Heart right ventricle (tissue), 16 donors: ENCODE measurements around the gene RHOA. TPM values are rescaled to one million over a fixed set of nuclear protein-coding genes. Genes with fewer than 3 reads are reported as not detected.
"Not testable (repeated sequence)": the region's sequence is repeated elsewhere in the genome, so short reads cannot be mapped to it uniquely, and the experiment has no call there.

Source experiments
- ATAC-seq, 8 donors: fragments of 200-7000 bp; cut with Tn5 transposase; one replicate each; pipeline ENCODE4 v1.9.1; 2020; ENCODE audit warnings: mild to moderate bottlenecking in 8 of 8, moderate library complexity in 8 of 8, moderate number of reproducible peaks in 1 of 8
- DNase-seq, 2 donors: peaks; one replicate each; pipeline ENCODE4 v3.0.0-alpha.2; 2020
- H3K27ac ChIP-seq, 10 donors: fragments of 200-600 bp; sonication (generic) in 2 of 10; one replicate each; pipeline versions ENCODE4 v1.5.0 to v1.8.0; 2020 to 2022; ENCODE audit warnings: mild to moderate bottlenecking in 3 of 10
- H3K27me3 ChIP-seq, 7 donors: fragments of 200-600 bp; one replicate each; pipeline ENCODE4 v1.8.0; 2021 to 2022; ENCODE audit warnings: mild to moderate bottlenecking in 2 of 7
- H3K36me3 ChIP-seq, 9 donors: fragments of 200-600 bp; sonication (generic) in 1 of 9; one replicate each; pipeline versions ENCODE4 v1.5.0 to v1.8.0; 2020 to 2022; ENCODE audit warnings: mild to moderate bottlenecking in 2 of 9
- H3K4me1 ChIP-seq, 9 donors: fragments of 200-600 bp; sonication (generic) in 1 of 9; one replicate each; pipeline versions ENCODE4 v1.5.0 to v1.8.0; 2020 to 2022; ENCODE audit warnings: mild to moderate bottlenecking in 4 of 9
- H3K4me3 ChIP-seq, 10 donors: fragments of 200-600 bp; sonication (generic) in 2 of 10; one replicate each; pipeline versions ENCODE4 v1.5.0 to v1.8.0; 2020 to 2022; ENCODE audit warnings: mild to moderate bottlenecking in 7 of 10, moderate library complexity in 2 of 10
- H3K9me3 ChIP-seq, 11 donors: fragments of 200-600 bp in 10 of 11; sonication (generic) in 2 of 11; one replicate each; pipeline versions ENCODE4 v1.5.0 to v1.8.0; 2013 to 2022; ENCODE audit warnings: mild to moderate bottlenecking in 2 of 11, control low read depth in 1 of 11, moderate library complexity in 1 of 11
- WGBS, 2 donors: extraction: QIAGEN DNeasy Blood & Tissue Kit; methylation state at CpG; one replicate each; pipeline ENCODE4 v1.1.7; 2013; ENCODE audit warnings: inconsistent platforms in 1 of 2; 5-methylcytosine and 5-hydroxymethylcytosine counted together
- intact Hi-C, 10 donors: fragments of 100-400 bp; cut with DNase I; formaldehyde crosslinking; loops; one replicate each; pipeline versions ENCODE4 v1.11.1 to v1.14.2; 2022
- polyA plus RNA-seq, 2 donors: library from polyadenylated mRNA; stranded (reverse); fragments of 200-250 nt; gene quantifications; one replicate each; pipeline ENCODE4 v1.2.3, GENCODE V29; 2013
- total RNA-seq, 10 donors: library from RNA; stranded (reverse); fragmentation: NEBNext Ultra II Directional in 3 of 10; extraction: Animal tissue kit (Norgen Biotek cat#: 25700) in 3 of 10; gene quantifications; one replicate each; pipeline versions ENCODE4 v1.2.1 to v1.2.4, GENCODE V29; 2021 to 2023
- TF ChIP-seq, protein P1 (sequence below), 9 donors: fragments of 200-600 bp; sonication (generic) in 2 of 9; IDR thresholded peaks; one replicate each; pipeline versions ENCODE4 v1.5.0 to v1.8.0; 2021 to 2022; ENCODE audit warnings: antibody characterized with exemption in 9 of 9, mild to moderate bottlenecking in 5 of 9, moderate library complexity in 1 of 9
- donor health status: Arrhythmogenic right ventricular cardiomyopathy.
- donor health status: ischemic (EF 13 %, LVEDD 7.1; RV severe dilation, severe dysfunction).
- donor health status: healthy with polysubstance abuse.
- donor health status: DM: no; HTN: yes; CAD: no.
- donor health status: DM: no; HTN: no; CAD: no.
- donor health status: ischemic (EF 25% LVEDD 6.9; RV normal size, moderate dysfunction).
- donor health status: ischemic (EF 25% LVEDD 5.7; RV mildly dilated, moderate dysfunction).
- donor health status: healthy.
- donor health status: DM: yes; HTN: yes; CAD: no.
- donor health status: Ischemic cardiomyopathy.
- donor health status: ischemic (EF 35%, LVEDD 5.7; RV mildly dilated, moderate dysfunction).
- donor health status: nonischemic (EF 11% LVEDD 7.7; RV severe dilation, severe dysfunction).
- donor health status: DM: yes; HTN: yes; CAD: no.
- donor health status: PGD.
- donor health status: ischemic (EF 29% LVEDD 5.4; RV normal size, mild dysfunction).
- donor health status: nonischemic (EF 23%, LVEDD 6.1; RV moderate dilation, normal function).

RHOA gene
- total and polyA plus RNA-seq, 12 donors: 139 to 335 (median 250) TPM

DNA sequence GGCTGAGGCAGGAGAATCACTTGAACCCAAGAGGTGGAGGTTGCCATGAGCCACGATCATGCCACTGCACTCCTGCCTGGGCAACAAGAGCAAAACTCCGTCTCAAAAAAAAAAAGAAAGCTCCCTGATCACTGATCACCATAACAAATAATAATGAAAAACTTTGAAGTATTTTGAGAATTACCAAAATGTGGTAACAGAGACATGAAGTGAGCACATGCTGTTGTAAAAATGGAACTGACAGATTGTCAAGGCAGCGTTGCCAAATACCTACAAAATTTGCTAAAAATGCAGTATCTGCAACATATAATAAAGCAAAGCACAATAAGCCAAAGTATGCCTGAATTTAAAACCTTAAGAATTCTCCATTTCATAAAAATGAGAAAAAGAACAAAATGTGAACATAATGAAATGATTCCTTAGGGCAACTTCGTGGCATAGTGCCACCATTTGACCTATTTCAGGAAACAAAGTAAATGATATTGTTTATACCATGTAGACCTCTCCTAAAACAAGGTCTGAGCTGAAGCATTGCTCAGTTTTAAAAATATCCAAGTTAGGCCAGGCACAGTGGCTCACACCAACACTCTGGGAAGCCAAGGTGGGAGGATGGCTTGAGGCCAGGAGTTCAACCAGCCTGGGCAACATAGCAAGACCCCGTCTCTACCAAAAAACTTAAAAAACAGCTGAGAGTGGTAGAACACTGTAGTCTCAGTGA lies 77.7 kb downstream of the RHOA start:
- no peaks in the 10 kb centered on the region for H3K9me3 ChIP-seq
- ATAC-seq (no peak), DNase-seq (no peak)
- peaks cover 0 to 43% (median 14%) of the 10 kb centered on the region in 9 donors for H3K4me1 ChIP-seq
- H3K36me3 ChIP-seq: peaks cover 0 to 92% (median 33%) of the 10 kb centered on the region in 9 donors
- 86 to 94% methylated on average over 5 of the region's 5 CpGs for WGBS, 2 donors
- H3K27me3 ChIP-seq: no peaks in the 10 kb centered on the region
- H3K4me3 ChIP-seq: no peak overlapping the region
- intact Hi-C loops: no loop called here
- TF ChIP-seq, protein P1, sequence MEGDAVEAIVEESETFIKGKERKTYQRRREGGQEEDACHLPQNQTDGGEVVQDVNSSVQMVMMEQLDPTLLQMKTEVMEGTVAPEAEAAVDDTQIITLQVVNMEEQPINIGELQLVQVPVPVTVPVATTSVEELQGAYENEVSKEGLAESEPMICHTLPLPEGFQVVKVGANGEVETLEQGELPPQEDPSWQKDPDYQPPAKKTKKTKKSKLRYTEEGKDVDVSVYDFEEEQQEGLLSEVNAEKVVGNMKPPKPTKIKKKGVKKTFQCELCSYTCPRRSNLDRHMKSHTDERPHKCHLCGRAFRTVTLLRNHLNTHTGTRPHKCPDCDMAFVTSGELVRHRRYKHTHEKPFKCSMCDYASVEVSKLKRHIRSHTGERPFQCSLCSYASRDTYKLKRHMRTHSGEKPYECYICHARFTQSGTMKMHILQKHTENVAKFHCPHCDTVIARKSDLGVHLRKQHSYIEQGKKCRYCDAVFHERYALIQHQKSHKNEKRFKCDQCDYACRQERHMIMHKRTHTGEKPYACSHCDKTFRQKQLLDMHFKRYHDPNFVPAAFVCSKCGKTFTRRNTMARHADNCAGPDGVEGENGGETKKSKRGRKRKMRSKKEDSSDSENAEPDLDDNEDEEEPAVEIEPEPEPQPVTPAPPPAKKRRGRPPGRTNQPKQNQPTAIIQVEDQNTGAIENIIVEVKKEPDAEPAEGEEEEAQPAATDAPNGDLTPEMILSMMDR (IDR thresholded peaks at IDR 0.05): no peak
- peak overlapping the region in 1 of 10 donors; percentile 56 for H3K27ac ChIP-seq

DNA sequence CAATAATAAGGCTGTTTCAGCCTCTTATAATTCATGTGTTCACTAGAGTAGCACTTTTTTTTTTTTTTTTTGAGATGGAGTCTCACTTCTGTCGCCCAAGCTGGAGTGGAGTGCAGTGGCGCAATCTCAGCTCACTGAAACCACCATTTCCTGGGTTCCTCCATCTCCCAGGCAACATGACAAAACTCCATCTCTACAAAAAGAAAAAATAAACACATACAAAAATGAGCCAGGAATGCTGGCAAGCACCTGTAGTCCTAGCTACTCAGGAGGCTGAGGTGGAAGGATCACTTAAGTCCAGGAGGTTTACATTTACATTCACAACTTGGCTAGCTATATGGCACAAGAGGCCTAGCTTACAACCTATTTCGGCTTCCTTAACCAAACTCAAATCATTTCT lies 78.7 kb downstream of the RHOA start:
- Histone ChIP-seq H3K27me3 (no peaks in the 10 kb centered on the region), H3K9me3 (no peaks in the 10 kb centered on the region), H3K36me3 (peaks cover 0 to 100% (median 43%) of the 10 kb centered on the region in 9 donors), H3K4me3 (no peak overlapping the region), H3K4me1 (peaks cover 0 to 34% (median 4%) of the 10 kb centered on the region in 9 donors), H3K27ac (peak overlapping the region in 2 of 10 donors; percentile 2 to 56)
- WGBS, 2 donors: 82% methylated on average over 3 of the region's 3 CpGs
- ATAC-seq (no peak), DNase-seq (no peak)
- TF ChIP-seq, protein P1 (IDR thresholded peaks at IDR 0.05): no peak
- intact Hi-C loops: no loop called here

DNA sequence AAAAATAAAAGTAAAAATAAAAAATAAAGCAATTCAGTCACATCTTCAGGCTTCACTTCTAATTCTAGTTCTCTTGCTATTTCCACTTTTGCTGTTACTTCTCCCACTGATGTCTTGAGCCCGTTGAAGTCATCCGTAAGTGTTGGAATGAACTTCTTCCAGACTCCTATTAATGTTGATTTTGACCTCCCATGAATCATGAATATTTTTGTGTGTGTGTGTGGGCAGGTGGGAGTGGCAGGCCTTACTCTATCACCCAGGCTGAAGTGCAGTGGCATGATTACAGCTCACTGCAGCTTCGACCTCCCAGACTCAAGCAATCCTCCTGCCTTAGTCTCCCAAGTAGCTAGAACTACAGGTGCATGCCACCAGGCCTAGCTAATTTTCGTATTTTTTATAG lies 82.6 kb downstream of the RHOA start:
- DNase-seq (no peak), ATAC-seq (no peak)
- Histone ChIP-seq H3K27ac (no peak overlapping the region), H3K27me3 (no peaks in the 10 kb centered on the region), H3K4me1 (peaks cover 0 to 18% (median 0%) of the 10 kb centered on the region in 9 donors), H3K9me3 (no peaks in the 10 kb centered on the region), H3K36me3 (peaks cover 0 to 100% (median 72%) of the 10 kb centered on the region in 9 donors), H3K4me3 (no peak overlapping the region)
- TF ChIP-seq, protein P1 (IDR thresholded peaks at IDR 0.05): no peak
- WGBS, 2 donors: 82 to 92% methylated on average over 4 of the region's 4 CpGs
- intact Hi-C loops: no loop called here

DNA sequence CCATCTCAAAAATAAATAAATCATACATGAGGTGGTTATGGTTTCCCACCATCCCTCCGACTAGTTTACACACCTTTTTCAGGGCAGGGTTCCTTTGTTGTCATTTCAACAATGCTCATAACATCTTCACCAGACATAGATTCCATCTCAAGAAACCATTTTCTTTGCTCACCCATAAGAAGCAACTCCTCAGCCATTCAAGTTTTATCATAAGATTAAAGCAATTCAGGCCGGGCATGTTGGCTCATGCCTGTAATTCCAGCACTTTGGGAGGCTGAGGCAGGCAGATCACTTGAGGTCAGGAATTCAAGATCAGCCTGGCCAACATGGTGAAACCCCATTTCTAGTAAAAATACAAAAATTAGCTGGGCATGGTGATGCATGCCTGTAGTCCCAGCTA lies 83.4 kb downstream of the RHOA start:
- H3K4me3 ChIP-seq, H3K27ac ChIP-seq, ATAC-seq, H3K4me1 ChIP-seq, H3K27me3 ChIP-seq, intact Hi-C loops, DNase-seq, H3K9me3 ChIP-seq: not testable (repeated sequence)
- WGBS, 2 donors: 81 to 84% methylated on average over 2 of the region's 2 CpGs
- H3K36me3 ChIP-seq: peaks cover under 1 to 100% (median 72%) of the 10 kb centered on the region in 9 donors

DNA sequence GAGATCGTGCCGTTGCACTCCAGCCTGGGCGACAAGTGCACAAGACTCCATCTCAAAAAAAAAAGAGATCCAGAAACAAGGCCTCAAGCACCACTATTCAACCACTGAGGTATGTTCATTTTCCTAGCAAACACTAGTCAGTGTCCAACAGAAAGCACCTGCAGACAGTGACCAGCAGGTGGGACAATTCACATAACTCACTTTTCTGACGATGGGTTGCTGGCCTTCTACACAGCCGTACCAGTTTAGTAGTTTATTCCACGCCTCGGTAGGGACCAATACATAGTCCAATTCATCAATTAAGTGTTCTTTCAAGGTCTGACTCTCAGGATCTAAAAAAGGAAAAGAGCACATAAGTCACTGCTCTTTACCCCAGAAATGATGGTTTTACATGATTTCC lies 84.3 kb downstream of the RHOA start:
- Histone ChIP-seq H3K27me3 (no peaks in the 10 kb centered on the region), H3K36me3 (peaks cover 4 to 100% (median 78%) of the 10 kb centered on the region in 9 donors), H3K4me1 (peaks cover 0 to 2% (median 0%) of the 10 kb centered on the region in 9 donors), H3K9me3 (no peaks in the 10 kb centered on the region), H3K4me3 (no peak overlapping the region), H3K27ac (no peak overlapping the region)
- TF ChIP-seq, protein P1 (IDR thresholded peaks at IDR 0.05): peak in 1 of 9 donors; percentile 13
- ATAC-seq (no peak), DNase-seq (no peak)
- WGBS, 2 donors: 81 to 82% methylated on average over 7 of the region's 7 CpGs
- intact Hi-C loops: no loop called here
